GM23248 (cell line): ENCODE data around the gene MYOM1. TPM values are rescaled to one million over a fixed set of nuclear protein-coding genes. Genes with fewer than 3 reads are reported as not detected.
"Not testable (repeated sequence)": the region's sequence is repeated elsewhere in the genome, so short reads cannot be mapped to it uniquely, and the experiment has no call there.

ENCODE experiments used
- DNase-seq: peaks from one replicate; pipeline ENCODE4 v3.0.0-alpha.2; 2015
- H2AFZ ChIP-seq: fragments of 200-600 bp; sonication (generic); 2 replicates; pipeline ENCODE4 v1.6.1; 2016; ENCODE audit warnings: antibody characterized with exemption
- H3F3A ChIP-seq: fragments of 200-600 bp; sonication (generic); 2 replicates; pipeline ENCODE4 v1.6.1; 2016; ENCODE audit warnings: mild to moderate bottlenecking, antibody characterized with exemption, mixed run types; ENCODE audit not compliant: insufficient read depth
- H3K27ac ChIP-seq: fragments of 200-600 bp; sonication (generic); 2 replicates; pipeline ENCODE4 v1.5.1; 2016; ENCODE audit warnings: mild to moderate bottlenecking
- H3K27me3 ChIP-seq: fragments of 200-600 bp; sonication (generic); replicated peaks from 2 replicates; pipeline ENCODE4 v1.6.1; 2016; ENCODE audit warnings: mild to moderate bottlenecking; ENCODE audit not compliant: insufficient read depth
- H3K36me3 ChIP-seq: fragments of 200-600 bp; sonication (generic); 2 replicates; pipeline ENCODE4 v1.6.1; 2016; ENCODE audit warnings: low read depth, mild to moderate bottlenecking
- H3K4me1 ChIP-seq: fragments of 200-600 bp; sonication (generic); 2 replicates; pipeline ENCODE4 v1.6.1; 2016; ENCODE audit warnings: mild to moderate bottlenecking; ENCODE audit not compliant: insufficient read depth
- H3K4me2 ChIP-seq: fragments of 200-600 bp; sonication (generic); one replicate; pipeline ENCODE4 v1.6.1; 2016; ENCODE audit warnings: mild to moderate bottlenecking; ENCODE audit not compliant: unreplicated experiment
- H3K4me3 ChIP-seq: fragments of 200-600 bp; sonication (generic); 2 replicates; pipeline ENCODE4 v1.5.1; 2016; ENCODE audit warnings: mild to moderate bottlenecking
- H3K79me2 ChIP-seq: fragments of 200-600 bp; sonication (generic); 2 replicates; pipeline ENCODE4 v1.6.1; 2016; ENCODE audit warnings: mild to moderate bottlenecking; ENCODE audit not compliant: insufficient read depth
- H3K9ac ChIP-seq: fragments of 200-600 bp; sonication (generic); 2 replicates; pipeline ENCODE4 v1.6.1; 2016; ENCODE audit warnings: mild to moderate bottlenecking
- H3K9me2 ChIP-seq: fragments of 200-600 bp; sonication (generic); 2 replicates; pipeline ENCODE4 v1.6.1; 2016; ENCODE audit warnings: mixed run types, mild to moderate bottlenecking, moderate library complexity; ENCODE audit not compliant: insufficient read depth
- H3K9me3 ChIP-seq: fragments of 200-600 bp; sonication (generic); one replicate; pipeline ENCODE4 v1.6.1; 2017; ENCODE audit warnings: low read depth
- H4K20me1 ChIP-seq: fragments of 200-600 bp; sonication (generic); 2 replicates; pipeline ENCODE4 v1.6.0; 2016; ENCODE audit not compliant: insufficient read depth
- EZH2 ChIP-seq: fragments of 200-600 bp; sonication (generic); IDR thresholded peaks from 2 replicates; pipeline ENCODE4 v1.6.1; 2018; ENCODE audit warnings: antibody characterized with exemption, mild to moderate bottlenecking; ENCODE audit not compliant: insufficient read depth, poor library complexity, severe bottlenecking
- EZH2phosphoT487 ChIP-seq: fragments of 200-600 bp; sonication (generic); IDR thresholded peaks from 2 replicates; pipeline ENCODE4 v1.6.1; 2018; ENCODE audit warnings: antibody characterized with exemption, moderate library complexity, mild to moderate bottlenecking, low read depth; ENCODE audit not compliant: insufficient read depth
- WGBS, 2 experiments: methylation state at CpG; one replicate each; pipeline ENCODE4 v1.1.6; 2015 to 2017; ENCODE audit warnings: low lambda C conversion rate in 2 of 2, low coverage in 1 of 2; ENCODE audit errors: missing lambda C conversion rate in 2 of 2; 5-methylcytosine and 5-hydroxymethylcytosine counted together
- in situ Hi-C: fragments of 300-500 bp; cut with MboI; formaldehyde crosslinking; loops from 2 replicates; pipeline ENCODE4 v1.15.0; 2020
- polyA plus RNA-seq: library from polyadenylated mRNA; unstranded; fragments of >200 nt; fragmentation: Nextera tagmentation; extraction: Ambion mirVana; gene quantifications from 2 replicates; pipeline ENCODE4 v1.2.1, GENCODE V29; 2016
- total RNA-seq: library from RNA; depleted of rRNA; stranded (reverse); fragments of >200 nt; shearing (Covaris generic); gene quantifications from 2 replicates; pipeline ENCODE4 v1.2.3, GENCODE V29; 2014

MYOM1 gene
- total and polyA plus RNA-seq, 2 experiments from 2014 or later: 0.64 to 0.65 TPM

- Histone ChIP-seq H3K4me3 (no peak overlapping the region), H3K9me3 (no peaks in the 10 kb centered on the region), H2AFZ (no peak overlapping the region), H3K9ac (no peak overlapping the region), H3K27me3 (0 out of 2 replicates have a peak, but pooled peaks cover 4% of the 10 kb centered on the region), H3F3A (no peaks in the 10 kb centered on the region), H3K4me1 (no peaks in the 10 kb centered on the region), H3K36me3 (no peaks in the 10 kb centered on the region), H3K79me2 (no peaks in the 10 kb centered on the region), H4K20me1 (no peaks in the 10 kb centered on the region), H3K4me2 (no peak overlapping the region), H3K9me2 (no peaks in the 10 kb centered on the region), H3K27ac (no peak overlapping the region)
- no peak for DNase-seq
- 61 to 71% methylated on average over 3 to 4 of the region's 4 CpGs for whole genome bisulfite sequencing, 2 experiments
- in situ Hi-C loops: no loop called here
- TF ChIP-seq EZH2 (no peak), EZH2phosphoT487 (no peak)
These were observed 166.7 kb downstream of the MYOM1 start for GRCh38 chr18:3053081-3053480.

GRCh38 chr18:3052411-3052758 is 167.4 kb downstream of the MYOM1 start:
- H3K36me3 ChIP-seq: no peaks in the 10 kb centered on the region
- no peaks in the 10 kb centered on the region for H3K9me2 ChIP-seq
- no peaks in the 10 kb centered on the region for H3K9me3 ChIP-seq
- in situ Hi-C loops: no loop called here
- no peak overlapping the region for H3K4me3 ChIP-seq
- WGBS, 2 experiments: 77 to 82% methylated on average over 2 of the region's 2 CpGs
- no peak overlapping the region for H3K27ac ChIP-seq
- no peaks in the 10 kb centered on the region for H4K20me1 ChIP-seq
- H2AFZ ChIP-seq: no peak overlapping the region
- H3K9ac ChIP-seq: no peak overlapping the region
- no peaks in the 10 kb centered on the region for H3K79me2 ChIP-seq
- no peak for DNase-seq
- no peak overlapping the region for H3K4me2 ChIP-seq
- H3F3A ChIP-seq: no peaks in the 10 kb centered on the region
- 0 out of 2 replicates have a peak, but pooled peaks cover 4% of the 10 kb centered on the region for H3K27me3 ChIP-seq
- TF ChIP-seq EZH2: no peak
- TF ChIP-seq EZH2phosphoT487: no peak
- H3K4me1 ChIP-seq: no peaks in the 10 kb centered on the region

- Histone ChIP-seq H3K4me3 (no peak overlapping the region), H3K4me1 (no peaks in the 10 kb centered on the region), H3K79me2 (no peaks in the 10 kb centered on the region), H3K4me2 (no peak overlapping the region), H2AFZ (no peak overlapping the region), H3F3A (no peaks in the 10 kb centered on the region), H3K27ac (no peak overlapping the region), H3K27me3 (0 out of 2 replicates have a peak, but pooled peaks cover 4% of the 10 kb centered on the region), H3K9ac (no peak overlapping the region), H4K20me1 (no peaks in the 10 kb centered on the region), H3K9me3 (no peaks in the 10 kb centered on the region), H3K9me2 (no peaks in the 10 kb centered on the region), H3K36me3 (no peaks in the 10 kb centered on the region)
- no peak for DNase-seq
- TF ChIP-seq EZH2 (no peak), EZH2phosphoT487 (no peak)
- 89 to 92% methylated on average over 8 of the region's 8 CpGs for WGBS, 2 experiments
- in situ Hi-C loops: no loop called here
These were observed 167.9 kb downstream of the MYOM1 start for GRCh38 chr18:3051718-3052410.

DNA sequence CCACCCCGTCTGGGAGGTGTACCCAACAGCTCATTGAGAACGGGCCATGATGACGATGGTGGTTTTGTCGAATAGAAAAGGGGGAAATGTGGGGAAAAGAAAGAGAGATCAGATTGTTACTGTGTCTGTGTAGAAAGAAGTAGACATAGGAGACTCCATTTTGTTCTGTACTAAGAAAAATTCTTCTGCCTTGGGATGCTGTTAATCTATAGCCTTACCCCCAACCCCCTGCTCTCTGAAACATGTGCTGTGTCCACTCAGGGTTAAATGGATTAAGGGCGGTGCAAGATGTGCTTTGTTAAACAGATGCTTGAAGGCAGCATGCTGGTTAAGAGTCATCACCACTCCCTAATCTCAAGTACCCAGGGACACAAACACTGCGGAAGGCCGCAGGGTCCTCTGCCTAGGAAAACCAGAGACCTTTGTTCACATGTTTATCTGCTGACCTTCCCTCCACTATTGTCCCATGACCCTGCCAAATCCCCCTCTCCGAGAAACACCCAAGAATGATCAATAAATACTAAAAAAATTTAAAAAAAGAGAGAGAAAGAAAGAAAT is 169.8 kb downstream of the MYOM1 start:
- in situ Hi-C loops: loop anchor here (25.0 kb wide), 1 partner anchor 113 kb away; no protein-coding TSS in a partner anchor
- not testable (repeated sequence) for DNase-seq, H2AFZ ChIP-seq, H3K27me3 ChIP-seq, H3K79me2 ChIP-seq, H3K4me3 ChIP-seq, H3K4me1 ChIP-seq, H3K9me3 ChIP-seq, H3K36me3 ChIP-seq, H3K9ac ChIP-seq, H3F3A ChIP-seq, H3K27ac ChIP-seq, H3K9me2 ChIP-seq, H4K20me1 ChIP-seq, H3K4me2 ChIP-seq
- WGBS, 2 experiments: 89% methylated on average over 3 to 7 of the region's 8 CpGs
